Measurements from ENCODE around the gene SLC35B4.
A peak's percentile ranks its signal among the peaks of the same experiment; 100 is the strongest.

SLC35B4 gene

DNA sequence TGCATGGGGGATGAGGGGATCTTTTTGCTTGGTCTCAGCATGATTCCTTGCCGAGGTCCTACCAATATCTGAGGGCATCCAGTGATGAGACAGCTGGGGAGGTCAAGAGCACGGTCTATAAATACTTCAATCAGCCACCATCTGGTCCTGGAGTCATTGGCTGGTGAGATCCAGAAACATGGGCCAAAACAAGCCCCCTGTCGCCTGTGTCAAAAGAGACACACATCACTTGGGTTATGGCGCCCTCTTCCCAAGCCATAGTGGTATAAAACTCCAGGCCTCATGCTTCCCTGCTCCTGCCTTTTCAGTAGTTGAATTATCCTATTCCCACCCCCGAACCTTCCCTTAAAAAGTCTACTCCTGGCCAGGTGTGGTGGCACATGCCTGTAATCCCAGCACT, 60.9 kb downstream of the SLC35B4 start:
- Histone ChIP-seq H3K27me3 (ENCODE audit: low read depth, low read length) (no peaks in the 10 kb centered on the region), H4K20me1 (ENCODE audit: insufficient read depth, low read length) (no peaks in the 10 kb centered on the region), H2AFZ (ENCODE audit: low read depth, low read length) (no peak overlapping the region), H3K27ac (ENCODE audit: low read length) (no peak overlapping the region), H3K4me3 (ENCODE audit: low read length) (no peak overlapping the region), H3K9me3 (ENCODE audit: insufficient read depth, low read length) (no peaks in the 10 kb centered on the region), H3K9ac (ENCODE audit: low read length) (no peak overlapping the region), H3K4me2 (ENCODE audit: low read length) (no peak overlapping the region), H3K36me3 (replicated peaks; ENCODE audit: low read depth, low read length) (no peaks in the 10 kb centered on the region), H3K4me1 (ENCODE audit: low read length) (no peaks in the 10 kb centered on the region), H3K79me2 (ENCODE audit: low read length) (no peaks in the 10 kb centered on the region)
- TF ChIP-seq, protein P1, sequence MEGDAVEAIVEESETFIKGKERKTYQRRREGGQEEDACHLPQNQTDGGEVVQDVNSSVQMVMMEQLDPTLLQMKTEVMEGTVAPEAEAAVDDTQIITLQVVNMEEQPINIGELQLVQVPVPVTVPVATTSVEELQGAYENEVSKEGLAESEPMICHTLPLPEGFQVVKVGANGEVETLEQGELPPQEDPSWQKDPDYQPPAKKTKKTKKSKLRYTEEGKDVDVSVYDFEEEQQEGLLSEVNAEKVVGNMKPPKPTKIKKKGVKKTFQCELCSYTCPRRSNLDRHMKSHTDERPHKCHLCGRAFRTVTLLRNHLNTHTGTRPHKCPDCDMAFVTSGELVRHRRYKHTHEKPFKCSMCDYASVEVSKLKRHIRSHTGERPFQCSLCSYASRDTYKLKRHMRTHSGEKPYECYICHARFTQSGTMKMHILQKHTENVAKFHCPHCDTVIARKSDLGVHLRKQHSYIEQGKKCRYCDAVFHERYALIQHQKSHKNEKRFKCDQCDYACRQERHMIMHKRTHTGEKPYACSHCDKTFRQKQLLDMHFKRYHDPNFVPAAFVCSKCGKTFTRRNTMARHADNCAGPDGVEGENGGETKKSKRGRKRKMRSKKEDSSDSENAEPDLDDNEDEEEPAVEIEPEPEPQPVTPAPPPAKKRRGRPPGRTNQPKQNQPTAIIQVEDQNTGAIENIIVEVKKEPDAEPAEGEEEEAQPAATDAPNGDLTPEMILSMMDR (IDR thresholded peaks at IDR 0.05; ENCODE audit: low read depth, low read length) = no peak
- TF ChIP-seq EZH2phosphoT487 (IDR thresholded peaks at IDR 0.05; ENCODE audit: low read depth) = no peak

GRCh38 chr7:134254311-134254710, 62.4 kb downstream of the SLC35B4 start:
- Histone ChIP-seq H3K4me1 (ENCODE audit: low read length) (no peaks in the 10 kb centered on the region), H3K4me2 (ENCODE audit: low read length) (no peak overlapping the region), H3K36me3 (replicated peaks; ENCODE audit: low read depth, low read length) (no peaks in the 10 kb centered on the region), H3K27ac (ENCODE audit: low read length) (no peak overlapping the region), H3K4me3 (ENCODE audit: low read length) (no peak overlapping the region), H2AFZ (ENCODE audit: low read depth, low read length) (no peak overlapping the region), H3K9ac (ENCODE audit: low read length) (no peak overlapping the region), H3K79me2 (ENCODE audit: low read length) (no peaks in the 10 kb centered on the region), H3K9me3 (ENCODE audit: insufficient read depth, low read length) (no peaks in the 10 kb centered on the region), H3K27me3 (ENCODE audit: low read depth, low read length) (no peaks in the 10 kb centered on the region), H4K20me1 (ENCODE audit: insufficient read depth, low read length) (no peaks in the 10 kb centered on the region)
- TF ChIP-seq, protein P1 (IDR thresholded peaks at IDR 0.05; ENCODE audit: low read depth, low read length) = peak; percentile 28; the same call in 1 of the 2 replicates
- no peak for TF ChIP-seq EZH2phosphoT487 (IDR thresholded peaks at IDR 0.05; ENCODE audit: low read depth)

DNA sequence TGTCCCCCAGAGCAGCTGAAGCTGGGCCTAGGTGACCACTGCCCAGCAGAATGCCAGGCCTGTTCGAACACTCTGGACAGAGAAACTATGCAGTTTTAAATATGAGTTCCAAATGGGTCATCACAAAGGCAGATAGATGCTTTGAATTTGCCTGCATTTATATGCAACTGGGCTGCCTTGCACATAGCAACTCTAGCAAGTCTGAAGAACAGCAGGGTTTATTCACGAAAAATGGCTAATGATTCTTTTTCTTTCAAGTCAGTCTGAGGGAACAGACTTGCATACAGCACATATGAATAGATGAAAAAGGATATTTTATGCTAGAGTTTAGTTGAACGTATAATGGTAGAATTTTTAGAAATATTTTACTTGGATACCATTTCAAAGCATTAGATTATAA, 68.5 kb downstream of the SLC35B4 start:
- no peak overlapping the region for H2AFZ ChIP-seq (ENCODE audit: low read depth, low read length)
- no peak overlapping the region for H3K9ac ChIP-seq (ENCODE audit: low read length)
- no peaks in the 10 kb centered on the region for H4K20me1 ChIP-seq (ENCODE audit: insufficient read depth, low read length)
- H3K4me3 ChIP-seq (ENCODE audit: low read length) = no peak overlapping the region
- H3K4me2 ChIP-seq (ENCODE audit: low read length) = no peak overlapping the region
- H3K4me1 ChIP-seq (ENCODE audit: low read length) = peaks cover 16% of the 10 kb centered on the region
- no peaks in the 10 kb centered on the region for H3K36me3 ChIP-seq (replicated peaks; ENCODE audit: low read depth, low read length)
- no peaks in the 10 kb centered on the region for H3K79me2 ChIP-seq (ENCODE audit: low read length)
- TF ChIP-seq, protein P1 (IDR thresholded peaks at IDR 0.05; ENCODE audit: low read depth, low read length) = no peak
- TF ChIP-seq EZH2phosphoT487 (IDR thresholded peaks at IDR 0.05; ENCODE audit: low read depth) = no peak
- H3K27ac ChIP-seq (ENCODE audit: low read length) = no peak overlapping the region
- H3K9me3 ChIP-seq (ENCODE audit: insufficient read depth, low read length) = no peaks in the 10 kb centered on the region
- H3K27me3 ChIP-seq (ENCODE audit: low read depth, low read length) = no peaks in the 10 kb centered on the region

DNA sequence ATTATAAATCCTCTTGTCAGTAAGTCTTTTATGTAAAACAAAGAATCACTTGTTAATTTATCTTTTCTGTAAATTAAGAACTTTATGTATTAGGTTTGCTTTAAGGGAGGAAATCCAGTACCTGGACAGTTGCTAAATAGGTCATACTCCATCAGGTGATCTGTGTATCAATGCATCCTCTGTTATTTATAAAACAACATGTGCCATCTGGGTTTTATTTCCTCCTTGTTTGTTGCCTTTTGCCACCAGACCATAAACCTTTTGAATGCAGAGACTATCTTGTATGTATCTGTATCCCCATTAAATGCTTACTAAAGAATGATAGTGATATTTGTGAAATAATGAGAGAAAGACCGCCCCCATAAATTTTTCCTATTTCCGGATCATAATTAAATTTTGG, 70.0 kb downstream of the SLC35B4 start:
- Histone ChIP-seq H3K27ac (ENCODE audit: low read length) (no peak overlapping the region), H3K4me3 (ENCODE audit: low read length) (no peak overlapping the region), H3K79me2 (ENCODE audit: low read length) (no peaks in the 10 kb centered on the region), H3K9ac (ENCODE audit: low read length) (no peak overlapping the region), H3K4me1 (ENCODE audit: low read length) (peaks cover 16% of the 10 kb centered on the region), H3K4me2 (ENCODE audit: low read length) (no peak overlapping the region; the same call in 1 of the 2 replicates), H3K36me3 (replicated peaks; ENCODE audit: low read depth, low read length) (no peaks in the 10 kb centered on the region), H4K20me1 (ENCODE audit: insufficient read depth, low read length) (no peaks in the 10 kb centered on the region), H3K9me3 (ENCODE audit: insufficient read depth, low read length) (no peaks in the 10 kb centered on the region), H3K27me3 (ENCODE audit: low read depth, low read length) (no peaks in the 10 kb centered on the region), H2AFZ (ENCODE audit: low read depth, low read length) (no peak overlapping the region)
- no peak for TF ChIP-seq EZH2phosphoT487 (IDR thresholded peaks at IDR 0.05; ENCODE audit: low read depth)
- TF ChIP-seq, protein P1 (IDR thresholded peaks at IDR 0.05; ENCODE audit: low read depth, low read length) = no peak

Data from OCI-LY3 (cell line).